HepG2 (cell line): ENCODE results near the gene SYNE3. TPM values are rescaled to one million over a fixed set of nuclear protein-coding genes. Genes with fewer than 3 reads are reported as not detected.

ENCODE experiments used
- ATAC-seq: fragments of 200-7000 bp; cut with Tn5 transposase; 3 replicates; pipeline ENCODE4 v1.9.1; 2020; ENCODE audit warnings: mild to moderate bottlenecking, moderate library complexity
- BruUV-seq: library from RNA; stranded (reverse); fragments of 400-500 nt; replicated peaks from 2 replicates; lab custom pipeline; 2021; lab: Mats Ljungman, UMichigan
- CTCF ChIA-PET: fragments of 300-600 bp; formaldehyde crosslinking; extraction: SDS; loops from one replicate; lab custom pipeline; 2021; ENCODE audit warnings: low total read pairs, inconsistent platforms, low intra/inter-chr PET ratio; lab: Yijun Ruan, JAX
- POLR2A ChIA-PET: fragments of 350-600 bp; sonication (Branson Sonifier 250); formaldehyde crosslinking; loops from one replicate; lab custom pipeline; 2020; ENCODE audit warnings: antibody characterized with exemption, inconsistent platforms; lab: Yijun Ruan, JAX
- DNase-seq: peaks from one replicate; pipeline ENCODE4 v3.0.0-alpha.2; 2015; ENCODE audit warnings: low spot score
- FAIRE-seq: peaks from 3 replicates; lab custom pipeline; 2011; peaks lifted over from hg19 to GRCh38; lab: Jason Lieb, UNC
- H2AFZ ChIP-seq: one replicate; pipeline ENCODE4 v1.6.1; 2011; ENCODE audit warnings: low read length, inconsistent platforms
- H3K27ac ChIP-seq: fragments of 300-600 bp; 3 replicates; pipeline ENCODE4 v1.8.0; 2011; ENCODE audit warnings: mixed run types, mild to moderate bottlenecking, mixed read lengths, low read length, inconsistent platforms; ENCODE audit not compliant: insufficient read depth; ENCODE audit errors: extremely low read length
- H3K27me3 ChIP-seq, 2 experiments: fragments of 200-600 bp in 1 of 2; 2 replicates in 1 of 2; 3 replicates in 1 of 2; pipeline versions ENCODE4 v1.6.0 to v1.8.0; 2011; ENCODE audit warnings: low read length in 2 of 2, mild to moderate bottlenecking in 2 of 2, moderate library complexity in 2 of 2, inconsistent platforms in 1 of 2; ENCODE audit not compliant: insufficient read depth in 2 of 2, control insufficient read depth in 1 of 2
- H3K36me3 ChIP-seq, 2 experiments: fragments of 200-600 bp in 1 of 2; replicated peaks in 1 of 2; 2 replicates in 1 of 2; 3 replicates in 1 of 2; pipeline versions ENCODE4 v1.5.1 to v1.8.0; 2011; ENCODE audit warnings: low read length in 2 of 2, inconsistent platforms in 1 of 2; ENCODE audit not compliant: insufficient read depth in 2 of 2, control insufficient read depth in 1 of 2
- H3K4me1 ChIP-seq: 2 replicates; pipeline ENCODE4 v1.5.1; 2012; ENCODE audit warnings: low read length, inconsistent platforms; ENCODE audit not compliant: insufficient read depth
- H3K4me2 ChIP-seq: 2 replicates; pipeline ENCODE4 v1.6.0; 2011; ENCODE audit warnings: low read depth, low read length, inconsistent platforms
- H3K4me3 ChIP-seq, 3 experiments: fragments of 200-600 bp in 1 of 3; sonication (generic), shearing (Covaris generic) in 1 of 3; replicated peaks in 1 of 3; 2 replicates each; pipeline ENCODE4 v1.5.1; 2011 to 2016; ENCODE audit warnings: low read length in 3 of 3, inconsistent platforms in 2 of 3, low read depth in 2 of 3, mild to moderate bottlenecking in 2 of 3, control low read depth in 1 of 3, mixed read lengths in 1 of 3; ENCODE audit not compliant: insufficient read depth in 1 of 3
- H3K79me2 ChIP-seq: one replicate; pipeline ENCODE4 v1.6.1; 2011; ENCODE audit warnings: low read length, inconsistent platforms; ENCODE audit not compliant: insufficient read depth
- H3K9ac ChIP-seq: 2 replicates; pipeline ENCODE4 v1.6.0; 2011; ENCODE audit warnings: mild to moderate bottlenecking, low read depth, low read length, inconsistent platforms; ENCODE audit not compliant: insufficient read depth
- H3K9me3 ChIP-seq: 2 replicates; pipeline ENCODE4 v1.5.1; 2012; ENCODE audit warnings: mild to moderate bottlenecking, low read length
- H4K20me1 ChIP-seq: 2 replicates; pipeline ENCODE4 v1.6.0; 2011; ENCODE audit warnings: inconsistent platforms, mild to moderate bottlenecking, low read length, moderate library complexity; ENCODE audit not compliant: insufficient read depth
- BHLHE40 ChIP-seq: IDR thresholded peaks from 2 replicates; pipeline ENCODE4 v1.6.1; 2011; ENCODE audit warnings: low read length, improper control_type of control experiment
- GFI1 ChIP-seq: sonication (generic); formaldehyde crosslinking; IDR thresholded peaks from 2 replicates; pipeline ENCODE4 v1.5.0; 2020; ENCODE audit warnings: missing genetic modification reagents, mild to moderate bottlenecking, borderline replicate concordance
- HIVEP1 ChIP-seq: sonication (generic); formaldehyde crosslinking; IDR thresholded peaks from 2 replicates; pipeline ENCODE4 v1.4.0; 2020; ENCODE audit warnings: mild to moderate bottlenecking, missing genetic modification reagents
- MAFK ChIP-seq, 2 experiments: IDR thresholded peaks in 1 of 2; conservative IDR thresholded peaks in 1 of 2; 2 replicates each; pipeline ENCODE4 v1.6.1; 2011; ENCODE audit warnings: improper control_type of control experiment in 2 of 2, low read length in 2 of 2
- PAF1 ChIP-seq: IDR thresholded peaks from 2 replicates; pipeline ENCODE4 v1.6.1; 2016; ENCODE audit warnings: missing genetic modification reagents, missing compliant biosample characterization
- SP2 ChIP-seq: sonication (generic); formaldehyde crosslinking; IDR thresholded peaks from 2 replicates; pipeline ENCODE4 v1.5.1; 2020; ENCODE audit warnings: mild to moderate bottlenecking, missing genetic modification reagents
- ZNF446 ChIP-seq: sonication (generic); formaldehyde crosslinking; IDR thresholded peaks from 2 replicates; pipeline ENCODE4 v1.5.0; 2020; ENCODE audit warnings: mild to moderate bottlenecking, missing genetic modification reagents
- ZNF75D ChIP-seq: sonication (generic); formaldehyde crosslinking; IDR thresholded peaks from 2 replicates; pipeline ENCODE4 v1.8.1; 2023; ENCODE audit warnings: missing genetic modification reagents, mild to moderate bottlenecking, borderline replicate concordance
- ZNF850 ChIP-seq: sonication (generic); formaldehyde crosslinking; conservative IDR thresholded peaks from 2 replicates; pipeline ENCODE4 v1.9.0; 2021; ENCODE audit warnings: mild to moderate bottlenecking, missing genetic modification reagents
- WGBS: methylation state at CpG from one replicate; pipeline ENCODE4 v1.1.6; 2017; ENCODE audit warnings: low lambda C conversion rate; 5-methylcytosine and 5-hydroxymethylcytosine counted together
- in situ Hi-C: cut with HindIII; loops from 2 replicates; pipeline ENCODE4 v1.10.0; 2017; ENCODE audit warnings: low pct_unique_long_range_greater_than_20kb; ENCODE audit not compliant: extremely low pct_ligation_motif_present
- intact Hi-C: fragments of 100-400 bp; cut with micrococcal nuclease; formaldehyde crosslinking; loops from one replicate; pipeline ENCODE4 v1.10.0; 2022; ENCODE audit not compliant: unreplicated experiment
- polyA plus RNA-seq, 8 experiments: library from polyadenylated mRNA; depleted of rRNA in 3 of 8; stranded (reverse) in 7 of 8; unstranded in 1 of 8; fragments of >200 nt; fragmentation: Illumina TruSeq in 4 of 8; extraction: Trizol in 4 of 8; gene quantifications; 2 replicates each; pipeline versions ENCODE4 v1.2.1 to v1.2.3, GENCODE V29; 2011 to 2016; ENCODE audit warnings: low read depth in 4 of 8, missing spikeins in 1 of 8, mixed read lengths in 1 of 8; ENCODE audit not compliant: insufficient read depth in 1 of 8
- total RNA-seq, 5 experiments: library from RNA; depleted of rRNA; stranded (reverse); fragments of >200 nt; fragmentation: Illumina TruSeq; extraction: Trizol; gene quantifications; 2 replicates each; pipeline ENCODE4 v1.2.3, GENCODE V29; 2016; ENCODE audit warnings: low read depth in 1 of 5
- TF ChIP-seq, protein P1 (sequence below): sonication (generic); formaldehyde crosslinking; IDR thresholded peaks from 2 replicates; pipeline ENCODE4 v1.4.0; 2020; ENCODE audit warnings: mild to moderate bottlenecking, low read depth, missing genetic modification reagents
- TF ChIP-seq, protein P2 (sequence below): sonication (generic); formaldehyde crosslinking; IDR thresholded peaks from 2 replicates; pipeline ENCODE4 v1.8.1; 2023; ENCODE audit warnings: missing genetic modification reagents, inconsistent platforms, borderline replicate concordance

The SYNE3 gene
- total and polyA plus RNA-seq, 2 of the 13 experiments (the other 11 are each of a cell fraction or from before 2014, with no cell fraction given), result 7.8 to 8.0 TPM

DNA sequence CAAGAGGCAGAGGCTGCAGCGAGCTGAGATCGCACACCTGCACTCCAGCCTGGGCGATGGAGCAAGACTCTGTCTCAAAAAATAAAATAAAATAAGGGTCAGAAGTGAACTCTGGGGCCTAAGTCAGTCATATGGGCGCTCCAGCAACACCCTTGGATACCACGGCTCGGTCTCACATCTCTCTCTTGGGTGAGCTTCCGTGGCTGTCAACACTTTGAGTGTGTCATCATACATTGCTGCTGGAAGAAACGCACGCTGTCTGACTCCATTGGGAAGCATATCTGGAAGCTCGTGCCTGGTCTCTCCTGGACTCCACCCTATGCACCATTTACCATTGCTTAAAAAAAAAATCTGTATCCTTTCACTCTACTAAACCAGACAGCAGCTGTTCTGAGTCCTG, 38.6 kb upstream of the SYNE3 start:
- no peaks in the 10 kb centered on the region for H3K36me3 ChIP-seq
- in situ Hi-C loops (no loop called here), intact Hi-C loops (no loop called here)
- no peak for DNase-seq
- no peak for FAIRE-seq
- H3K79me2 ChIP-seq, result no peaks in the 10 kb centered on the region
- TF ChIP-seq, protein P1, sequence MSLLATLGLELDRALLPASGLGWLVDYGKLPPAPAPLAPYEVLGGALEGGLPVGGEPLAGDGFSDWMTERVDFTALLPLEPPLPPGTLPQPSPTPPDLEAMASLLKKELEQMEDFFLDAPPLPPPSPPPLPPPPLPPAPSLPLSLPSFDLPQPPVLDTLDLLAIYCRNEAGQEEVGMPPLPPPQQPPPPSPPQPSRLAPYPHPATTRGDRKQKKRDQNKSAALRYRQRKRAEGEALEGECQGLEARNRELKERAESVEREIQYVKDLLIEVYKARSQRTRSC (CRISPR knock-in tag), result no peak
- no peak for TF ChIP-seq ZNF850 (CRISPR knock-in tag)
- CTCF ChIA-PET, result no interaction called here
- 100% methylated on average over 10 of the region's 10 CpGs for WGBS
- BruUV-seq, result no TSS peak
- no peak overlapping the region for H3K27ac ChIP-seq
- no peak for ATAC-seq
- no peaks in the 10 kb centered on the region for H3K27me3 ChIP-seq
- no peak overlapping the region for H2AFZ ChIP-seq
- H4K20me1 ChIP-seq, result no peaks in the 10 kb centered on the region
- POLR2A ChIA-PET, result no interaction called here
- no peak overlapping the region for H3K4me3 ChIP-seq
- H3K4me1 ChIP-seq, result peaks cover 29% of the 10 kb centered on the region
- H3K9me3 ChIP-seq, result no peaks in the 10 kb centered on the region
- H3K4me2 ChIP-seq, result no peak overlapping the region
- H3K9ac ChIP-seq, result no peak overlapping the region

DNA sequence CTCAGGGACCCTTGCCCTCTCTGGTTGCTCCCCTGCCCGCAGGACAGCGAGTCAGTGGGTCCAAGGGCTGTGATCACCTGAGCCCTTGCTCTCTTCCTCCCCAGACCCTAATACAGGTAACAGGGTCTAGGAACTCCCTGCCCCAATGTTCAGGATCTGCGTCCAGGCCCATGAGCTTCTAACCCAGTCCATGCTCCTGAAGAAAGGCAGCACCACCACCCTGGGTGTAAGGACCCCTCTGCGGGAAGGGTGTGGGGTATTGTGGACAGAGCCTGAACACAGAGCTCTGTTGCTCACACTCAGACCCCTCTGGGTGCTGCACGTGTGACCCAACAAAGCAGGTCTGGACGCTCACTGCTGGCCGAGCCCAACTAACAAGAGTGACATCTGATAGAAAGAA, 36.7 kb upstream of the SYNE3 start:
- Histone ChIP-seq H3K4me1 (peaks cover 40% of the 10 kb centered on the region), H3K9ac (no peak overlapping the region), H3K4me3 (no peak overlapping the region), H3K27me3 (no peaks in the 10 kb centered on the region), H3K9me3 (no peaks in the 10 kb centered on the region), H4K20me1 (no peaks in the 10 kb centered on the region), H2AFZ (no peak overlapping the region), H3K27ac (no peak overlapping the region), H3K4me2 (no peak overlapping the region), H3K36me3 (no peaks in the 10 kb centered on the region), H3K79me2 (no peaks in the 10 kb centered on the region)
- DNase-seq (no peak), FAIRE-seq (no peak), ATAC-seq (no peak)
- BruUV-seq, result no TSS peak
- intact Hi-C loops, result no loop called here
- ChIA-PET POLR2A (interaction anchor here (7.1 kb wide), 1 partner anchor 29 kb away, joined by 97 read pairs; no protein-coding TSS in a partner anchor), CTCF (no interaction called here)
- in situ Hi-C loops, result no loop called here
- no peak for TF ChIP-seq BHLHE40
- no peak for TF ChIP-seq ZNF75D (CRISPR knock-in tag)
- no peak for TF ChIP-seq MAFK (conservative IDR thresholded peaks at IDR 0.05 in 1 of 2, IDR thresholded peaks at IDR 0.05 in 1 of 2; ENCODE audit: low read length in 2 of 2)
- TF ChIP-seq SP2 (CRISPR knock-in tag), result no peak
- no peak for TF ChIP-seq HIVEP1 (CRISPR knock-in tag)
- TF ChIP-seq, protein P2, sequence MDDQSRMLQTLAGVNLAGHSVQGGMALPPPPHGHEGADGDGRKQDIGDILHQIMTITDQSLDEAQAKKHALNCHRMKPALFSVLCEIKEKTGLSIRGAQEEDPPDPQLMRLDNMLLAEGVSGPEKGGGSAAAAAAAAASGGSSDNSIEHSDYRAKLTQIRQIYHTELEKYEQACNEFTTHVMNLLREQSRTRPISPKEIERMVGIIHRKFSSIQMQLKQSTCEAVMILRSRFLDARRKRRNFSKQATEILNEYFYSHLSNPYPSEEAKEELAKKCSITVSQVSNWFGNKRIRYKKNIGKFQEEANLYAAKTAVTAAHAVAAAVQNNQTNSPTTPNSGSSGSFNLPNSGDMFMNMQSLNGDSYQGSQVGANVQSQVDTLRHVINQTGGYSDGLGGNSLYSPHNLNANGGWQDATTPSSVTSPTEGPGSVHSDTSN, result no peak
- no peak for TF ChIP-seq ZNF446 (CRISPR knock-in tag)
- no peak for TF ChIP-seq GFI1 (CRISPR knock-in tag)
- no peak for TF ChIP-seq PAF1 (CRISPR knock-in tag)
- 92% methylated on average over 5 of the region's 7 CpGs for WGBS
